ENCODE data around the gene WFDC1. TPM values are rescaled to one million over a fixed set of nuclear protein-coding genes. Genes with fewer than 3 reads are reported as not detected.
"Not testable (repeated sequence)": the region's sequence is repeated elsewhere in the genome, so short reads cannot be mapped to it uniquely, and the experiment has no call there.

Gene WFDC1
- total and polyA plus RNA-seq, 10 of the 15 experiments (the other 5 are each of a cell fraction or from before 2014, with no cell fraction given), result not detected

GRCh38 chr16:84341528-84342295 is 47.0 kb downstream of the WFDC1 start:
- Histone ChIP-seq H3K27me3 (replicated peaks in 1 of 2; ENCODE audit: control insufficient read depth in 2 of 2, insufficient read depth in 2 of 2, low read length in 1 of 2) (no peaks in the 10 kb centered on the region; a peak in 2 of 4 replicates), H3K4me1 (ENCODE audit: control insufficient read depth, insufficient read depth, low read length) (no peaks in the 10 kb centered on the region), H4K20me1 (ENCODE audit: control insufficient read depth, insufficient read depth) (no peaks in the 10 kb centered on the region), H3K4me2 (ENCODE audit: control insufficient read depth, insufficient read depth) (no peak overlapping the region), H3K36me3 (ENCODE audit: control insufficient read depth in 2 of 2, insufficient read depth in 2 of 2, low read length in 1 of 2) (no peaks in the 10 kb centered on the region), H3K9ac (ENCODE audit: control insufficient read depth, insufficient read depth, low read length) (no peak overlapping the region), H3K9me3 (replicated peaks; ENCODE audit: control insufficient read depth, insufficient read depth, low read length) (no peaks in the 10 kb centered on the region), H2AFZ (ENCODE audit: control insufficient read depth, low read depth, low read length) (no peak overlapping the region), H3K4me3 (no peak overlapping the region), H3K27ac (ENCODE audit: control insufficient read depth, insufficient read depth) (no peak overlapping the region), H3K79me2 (ENCODE audit: control insufficient read depth, insufficient read depth, low read length) (no peaks in the 10 kb centered on the region)
- in situ Hi-C loops (cut with MboI) (no loop called here), intact Hi-C loops (cut with micrococcal nuclease; ENCODE audit: unreplicated experiment) (no loop called here)
- ChIA-PET CTCF (no interaction called here), RAD21 (ENCODE audit: unreplicated experiment) (no interaction called here), POLR2A (no interaction called here), SMC1A (ENCODE audit: uncharacterized antibody, unreplicated experiment) (no interaction called here)
- DNase-seq (ENCODE audit: low read depth, low spot score) (no peak), FAIRE-seq (no peak), ATAC-seq (no peak)
- no peak for TF ChIP-seq HDGF (IDR thresholded peaks at IDR 0.05)
- WGBS (ENCODE audit: insufficient coverage, insufficient replicate concordance, low lambda C conversion rate, missing lambda C conversion rate), result 48% methylated on average over 24 of the region's 24 CpGs
- BruUV-seq (replicated peaks), result no TSS peak

DNA sequence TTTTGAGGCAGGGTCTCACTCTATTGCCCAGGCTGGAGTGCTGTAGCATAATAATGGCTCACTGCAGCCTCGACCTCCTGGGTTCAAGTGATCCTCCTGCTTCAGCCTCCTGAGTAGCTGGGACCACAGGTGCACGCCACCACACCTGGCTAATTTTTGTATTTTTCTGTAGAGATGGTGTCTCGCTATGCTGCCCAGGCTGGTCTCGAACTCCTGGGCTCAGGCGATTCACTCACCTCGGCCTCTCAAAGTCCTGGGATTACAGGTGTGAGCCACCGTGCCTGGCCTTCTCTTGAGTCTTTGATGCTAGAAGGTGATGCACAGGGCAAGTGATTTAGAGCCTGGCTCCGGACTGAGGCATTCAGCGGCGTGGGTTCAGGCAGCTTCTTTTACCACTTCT is 49.1 kb downstream of the WFDC1 start:
- POLR2A ChIA-PET, result interaction anchor here (0.6 kb wide), 1 partner anchor 167 kb away, joined by 6 read pairs; no protein-coding TSS in a partner anchor
- H3K4me1 ChIP-seq (ENCODE audit: control insufficient read depth, insufficient read depth, low read length); H3K9me3 ChIP-seq (replicated peaks; ENCODE audit: control insufficient read depth, insufficient read depth, low read length); H3K4me2 ChIP-seq (ENCODE audit: control insufficient read depth, insufficient read depth); in situ Hi-C loops (cut with MboI); FAIRE-seq; CTCF ChIA-PET; H3K27ac ChIP-seq (ENCODE audit: control insufficient read depth, insufficient read depth); H3K9ac ChIP-seq (ENCODE audit: control insufficient read depth, insufficient read depth, low read length); H2AFZ ChIP-seq (ENCODE audit: control insufficient read depth, low read depth, low read length); H4K20me1 ChIP-seq (ENCODE audit: control insufficient read depth, insufficient read depth); H3K79me2 ChIP-seq (ENCODE audit: control insufficient read depth, insufficient read depth, low read length); H3K36me3 ChIP-seq (ENCODE audit: control insufficient read depth in 2 of 2, insufficient read depth in 2 of 2, low read length in 1 of 2); intact Hi-C loops (cut with micrococcal nuclease; ENCODE audit: unreplicated experiment); H3K27me3 ChIP-seq (replicated peaks in 1 of 2; ENCODE audit: control insufficient read depth in 2 of 2, insufficient read depth in 2 of 2, low read length in 1 of 2); DNase-seq (ENCODE audit: low read depth, low spot score); H3K4me3 ChIP-seq; ATAC-seq; BruUV-seq (replicated peaks); RAD21 ChIA-PET (ENCODE audit: unreplicated experiment): not testable (repeated sequence)
- 38% methylated on average over 10 of the region's 10 CpGs for WGBS (ENCODE audit: insufficient coverage, insufficient replicate concordance, low lambda C conversion rate, missing lambda C conversion rate)
- SMC1A ChIA-PET (ENCODE audit: uncharacterized antibody, unreplicated experiment), result interaction anchor here (0.8 kb wide), 1 partner anchor 108 kb away, joined by 3 read pairs; no protein-coding TSS in a partner anchor
